Measurements from ENCODE around the gene PRKCE. TPM values are rescaled to one million over a fixed set of nuclear protein-coding genes. Genes with fewer than 3 reads are reported as not detected.

PRKCE gene
- total RNA-seq, 1 donor from 2014 or later, result 18.4 TPM

- TF ChIP-seq CTCF (IDR thresholded peaks at IDR 0.05; ENCODE audit: unreplicated experiment), result no peak
- Mint-ChIP-seq H3K9me3 (peaks cover 12% of the 10 kb centered on the region), H3K27me3 (ENCODE audit: low read depth) (no peaks in the 10 kb centered on the region), H3K27ac (no peak overlapping the region), H3K4me1 (no peaks in the 10 kb centered on the region), H3K4me3 (no peak overlapping the region), H3K36me3 (peaks cover 1% of the 10 kb centered on the region)
- no peak for DNase-seq (ENCODE audit: low spot score in 2 of 2, unreplicated experiment in 2 of 2)
These were observed 129.3 kb downstream of the PRKCE start for GRCh38 chr2:45780541-45781463.

- peaks cover 3% of the 10 kb centered on the region for H3K4me1 Mint-ChIP-seq
- H3K27me3 Mint-ChIP-seq (ENCODE audit: low read depth), result no peaks in the 10 kb centered on the region
- H3K27ac Mint-ChIP-seq, result no peak overlapping the region
- DNase-seq (ENCODE audit: low spot score in 2 of 2, unreplicated experiment in 2 of 2), result no peak
- H3K36me3 Mint-ChIP-seq, result peaks cover 1% of the 10 kb centered on the region
- H3K9me3 Mint-ChIP-seq, result peaks cover 12% of the 10 kb centered on the region
- H3K4me3 Mint-ChIP-seq, result no peak overlapping the region
- TF ChIP-seq CTCF (IDR thresholded peaks at IDR 0.05; ENCODE audit: unreplicated experiment), result no peak
These were observed 130.0 kb downstream of the PRKCE start for GRCh38 chr2:45781464-45781811.

GRCh38 chr2:45782436-45782835, 131.0 kb downstream of the PRKCE start:
- TF ChIP-seq CTCF (IDR thresholded peaks at IDR 0.05; ENCODE audit: unreplicated experiment), result no peak
- H3K27me3 Mint-ChIP-seq (ENCODE audit: low read depth), result no peaks in the 10 kb centered on the region
- H3K4me1 Mint-ChIP-seq, result peaks cover 3% of the 10 kb centered on the region
- DNase-seq (ENCODE audit: low spot score in 2 of 2, unreplicated experiment in 2 of 2), result no peak
- H3K27ac Mint-ChIP-seq, result no peak overlapping the region
- H3K9me3 Mint-ChIP-seq, result peaks cover 12% of the 10 kb centered on the region
- H3K4me3 Mint-ChIP-seq, result no peak overlapping the region
- H3K36me3 Mint-ChIP-seq, result peaks cover 1% of the 10 kb centered on the region

- Mint-ChIP-seq H3K9me3 (peaks cover 12% of the 10 kb centered on the region), H3K36me3 (peaks cover 1% of the 10 kb centered on the region), H3K27me3 (ENCODE audit: low read depth) (no peaks in the 10 kb centered on the region)
These were observed 131.5 kb downstream of the PRKCE start for GRCh38 chr2:45782986-45783385.

GRCh38 chr2:45786030-45786835, 134.8 kb downstream of the PRKCE start:
- Mint-ChIP-seq H3K27ac (no peak overlapping the region), H3K9me3 (no peaks in the 10 kb centered on the region), H3K4me1 (peaks cover 3% of the 10 kb centered on the region), H3K4me3 (no peak overlapping the region), H3K36me3 (no peaks in the 10 kb centered on the region), H3K27me3 (ENCODE audit: low read depth) (no peaks in the 10 kb centered on the region)
- TF ChIP-seq CTCF (IDR thresholded peaks at IDR 0.05; ENCODE audit: unreplicated experiment), result no peak
- DNase-seq (ENCODE audit: low spot score in 2 of 2, unreplicated experiment in 2 of 2), result no peak

More at GRCh38 chr2:45782986-45783385, 131.5 kb downstream of the PRKCE start:
- Mint-ChIP-seq H3K4me3 (no peak overlapping the region), H3K4me1 (peaks cover 3% of the 10 kb centered on the region), H3K27ac (no peak overlapping the region)
- no peak for DNase-seq (ENCODE audit: low spot score in 2 of 2, unreplicated experiment in 2 of 2)
- no peak for TF ChIP-seq CTCF (IDR thresholded peaks at IDR 0.05; ENCODE audit: unreplicated experiment)

All from mesothelial cell of epicardium (in vitro differentiated cells).